ENCODE results near the gene ASF1A.
"Not testable (repeated sequence)": the region's sequence is repeated elsewhere in the genome, so short reads cannot be mapped to it uniquely, and the experiment has no call there.

ASF1A gene

DNA sequence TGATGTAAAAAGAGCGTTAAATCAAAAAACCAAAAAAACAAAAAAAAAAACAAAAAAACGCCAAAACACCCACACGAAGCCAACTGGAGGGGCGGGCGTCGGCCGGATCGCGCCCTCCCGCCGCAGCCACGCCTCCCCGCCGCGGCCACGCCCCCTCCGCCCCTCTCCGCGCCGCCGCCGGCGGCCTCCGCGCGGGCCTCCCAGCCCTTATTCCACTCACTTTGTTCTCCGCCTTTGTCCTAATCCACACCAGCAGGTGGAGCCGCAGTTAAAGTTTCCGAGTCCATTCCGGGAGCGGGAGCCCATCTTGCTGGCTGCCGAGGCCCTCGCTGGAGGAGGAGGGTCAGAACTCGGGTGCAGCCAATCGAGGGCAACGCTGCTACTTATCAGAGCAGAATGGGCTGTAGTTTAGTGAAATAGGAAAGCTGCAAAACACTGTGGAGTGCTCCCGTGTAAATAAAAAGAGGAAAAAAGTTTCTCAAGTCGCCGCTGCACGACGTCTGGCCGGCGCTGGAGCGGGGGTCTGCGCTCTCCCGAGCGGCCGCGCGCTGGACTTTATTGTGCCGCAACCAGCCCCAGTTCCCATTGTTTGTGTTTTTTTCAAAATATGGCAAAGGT, at the start of gene ASF1A:
Gene ASF1A (plus strand): TSS at position 346 of the 618 bp plus-strand sequence. CDS start 262 bp downstream, at position 608.
- peak; percentile 95 for DNase-seq

DNA sequence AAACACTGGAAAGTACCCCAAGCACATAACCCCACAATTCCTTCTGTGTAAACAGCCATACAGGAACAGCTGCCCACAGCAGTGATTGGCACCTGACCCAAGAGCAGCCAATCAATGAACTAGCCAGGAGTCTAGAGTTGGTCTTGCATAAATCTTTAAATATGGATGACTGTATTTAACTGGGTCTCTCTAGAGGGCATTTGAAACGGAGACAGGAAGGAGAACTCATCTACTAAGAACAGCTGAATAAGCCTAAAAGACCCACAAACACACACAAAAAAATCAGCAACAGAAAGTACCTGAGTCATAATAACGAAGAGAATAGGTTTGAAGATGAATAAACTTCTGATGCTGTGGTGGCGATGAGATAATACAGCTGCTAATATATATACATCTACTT, 49.0 kb upstream of the ASF1A start:
- no peak for DNase-seq

DNA sequence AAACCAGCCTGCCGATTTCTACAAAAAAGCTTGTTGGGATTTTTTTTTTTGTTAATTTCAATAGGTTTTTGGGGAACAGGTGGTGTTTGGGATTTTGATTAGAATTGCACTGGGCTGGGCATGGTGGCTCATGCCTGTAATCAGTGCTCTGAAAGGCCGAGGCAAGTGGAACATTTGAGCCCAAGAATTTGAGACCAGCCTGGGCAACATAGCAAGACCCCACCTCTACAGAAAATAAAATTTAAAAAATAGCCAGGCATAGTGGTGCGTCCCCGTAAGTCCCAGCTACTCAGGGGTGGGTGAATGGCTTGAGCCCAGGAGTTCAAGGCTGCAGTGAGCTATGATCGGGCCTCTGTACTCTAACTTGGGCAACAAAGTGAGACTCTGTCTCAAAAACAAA, 40.5 kb upstream of the ASF1A start:
- no peak for DNase-seq

DNA sequence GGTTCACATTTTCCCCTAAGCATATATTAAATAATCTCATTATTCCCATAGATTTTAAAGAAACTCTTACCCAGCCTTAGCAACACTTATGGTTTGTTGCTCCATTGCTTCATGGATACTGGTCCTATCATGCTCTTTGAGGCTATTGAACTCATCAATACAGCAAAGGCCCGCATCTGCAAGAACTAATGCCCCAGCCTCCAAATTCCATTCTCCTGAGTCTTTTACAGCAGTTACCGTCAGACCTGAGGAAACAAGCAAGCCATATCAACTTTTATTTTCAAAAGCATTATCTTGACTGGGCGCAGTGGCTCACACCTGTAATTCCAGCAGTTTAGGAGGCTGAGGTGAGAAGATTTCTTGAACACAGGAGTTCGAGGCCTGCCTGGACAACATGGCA, 37.7 kb upstream of the ASF1A start:
- DNase-seq = no peak

DNA sequence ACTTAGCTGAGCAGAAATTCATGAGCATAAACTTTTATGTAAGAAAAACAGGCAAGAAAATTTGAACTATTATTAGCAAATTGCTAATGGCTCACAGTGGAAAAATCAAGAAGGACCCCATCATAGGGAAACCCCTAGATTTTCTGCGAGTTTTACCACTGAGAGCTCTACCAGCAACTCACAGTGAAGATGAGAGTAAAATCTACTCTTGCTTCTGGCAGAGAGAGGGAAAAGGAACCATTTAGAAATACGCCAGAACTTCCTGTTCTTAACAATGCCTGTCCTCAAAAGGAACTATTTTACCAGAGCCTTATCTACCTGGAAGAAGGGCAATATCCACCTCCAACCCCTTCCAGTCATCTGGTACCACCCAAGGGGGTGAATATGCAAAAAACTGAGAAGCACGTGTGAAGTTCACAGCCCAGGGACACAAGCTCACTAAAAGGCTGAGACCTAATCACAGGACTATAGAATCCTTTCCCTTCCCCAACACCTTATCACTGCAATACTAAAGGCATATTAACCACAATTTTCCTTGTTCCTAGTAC, 34.4 kb upstream of the ASF1A start:
- no peak for DNase-seq

DNA sequence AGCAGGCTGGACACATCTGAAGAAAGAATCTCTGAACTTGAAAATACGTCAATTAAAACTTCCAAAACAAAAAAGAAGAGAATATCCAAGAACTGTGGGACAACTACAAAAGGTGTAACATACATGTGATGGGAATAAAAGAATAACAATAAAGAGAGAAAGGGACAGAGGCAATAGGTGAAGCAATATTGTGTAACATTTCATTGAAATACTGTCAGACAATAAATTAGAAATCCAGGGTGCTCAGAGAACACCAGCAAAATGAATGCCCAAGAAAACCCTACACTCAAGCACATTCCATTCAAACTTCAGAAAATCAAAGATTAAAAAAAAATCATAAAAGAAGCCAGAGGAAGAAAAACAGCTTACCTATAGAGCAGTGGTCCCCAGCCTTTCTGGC, 33.6 kb upstream of the ASF1A start:
- DNase-seq = no peak

DNA sequence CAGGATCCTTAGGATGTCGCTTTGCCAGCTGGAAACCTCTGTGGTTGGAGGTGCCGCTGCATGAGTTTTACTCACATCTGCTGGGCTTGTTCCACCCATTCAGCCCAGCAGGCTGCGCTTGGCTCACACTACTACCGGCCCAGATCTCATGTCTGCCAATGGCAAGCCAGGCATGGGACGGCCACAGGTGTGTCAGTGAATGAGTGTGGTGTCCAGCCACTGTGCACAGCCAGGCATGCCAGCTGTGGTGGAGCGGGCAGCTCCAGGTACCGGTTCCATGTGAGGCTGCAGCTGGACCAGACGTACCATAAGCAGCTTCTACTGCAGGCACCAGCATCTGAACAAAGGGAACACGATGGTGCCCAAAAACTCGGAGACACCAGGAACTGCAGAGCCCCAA, 33.1 kb upstream of the ASF1A start:
- DNase-seq = no peak

DNA sequence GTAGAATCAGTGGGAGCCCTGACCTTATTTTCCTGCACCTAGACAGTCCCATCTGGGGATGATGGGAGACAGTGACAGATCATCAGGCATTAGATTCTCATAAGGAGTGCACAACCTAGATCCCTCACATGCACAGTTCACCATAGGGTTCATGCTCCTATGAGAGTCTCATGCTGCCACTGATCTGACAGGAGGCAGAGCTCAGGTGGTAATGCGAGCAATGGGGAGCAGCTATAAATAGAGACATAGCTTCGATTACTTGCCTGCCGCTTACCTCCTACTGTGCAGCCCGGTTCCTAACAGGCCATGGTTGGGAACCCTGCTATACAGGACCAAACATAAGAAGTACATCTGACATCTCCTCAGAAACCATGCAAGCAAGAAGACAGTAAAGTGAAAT, 31.5 kb upstream of the ASF1A start:
- no peak for DNase-seq

DNA sequence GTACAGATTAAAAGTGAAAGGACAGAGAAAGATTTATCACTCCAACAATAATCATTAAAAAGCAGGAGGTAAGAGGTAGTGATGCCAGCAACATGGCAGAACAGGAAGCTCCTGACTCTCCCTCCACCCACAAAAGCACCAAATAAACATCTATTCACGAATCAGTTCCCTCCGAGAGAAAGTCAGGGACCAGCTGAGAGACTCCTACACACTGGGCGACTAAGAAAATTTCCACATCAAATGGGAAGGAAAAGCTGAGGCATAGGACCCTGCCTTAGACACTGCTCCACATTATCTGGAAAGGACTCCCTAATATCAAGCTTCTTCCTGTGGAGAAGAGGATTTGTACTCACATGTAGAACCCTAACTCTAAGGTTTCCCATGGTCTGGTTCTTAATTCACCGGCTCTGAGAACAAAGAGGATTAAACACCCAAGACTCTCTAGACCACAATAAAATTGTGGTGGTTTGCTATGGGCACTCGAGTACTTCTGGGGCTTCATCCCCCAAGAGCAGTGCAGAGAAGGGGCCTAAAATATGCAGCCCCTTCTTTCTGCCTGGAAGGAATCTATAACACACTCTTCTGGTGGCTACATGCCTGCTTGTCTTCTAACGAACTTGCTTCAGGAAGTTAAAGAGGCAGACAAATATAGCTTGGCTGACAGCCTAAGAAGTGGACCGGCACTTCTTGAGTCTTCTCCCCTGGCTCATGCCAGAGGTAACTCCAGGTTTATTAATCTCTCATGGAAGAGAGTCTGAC, 29.4 kb upstream of the ASF1A start:
- DNase-seq = no peak

DNA sequence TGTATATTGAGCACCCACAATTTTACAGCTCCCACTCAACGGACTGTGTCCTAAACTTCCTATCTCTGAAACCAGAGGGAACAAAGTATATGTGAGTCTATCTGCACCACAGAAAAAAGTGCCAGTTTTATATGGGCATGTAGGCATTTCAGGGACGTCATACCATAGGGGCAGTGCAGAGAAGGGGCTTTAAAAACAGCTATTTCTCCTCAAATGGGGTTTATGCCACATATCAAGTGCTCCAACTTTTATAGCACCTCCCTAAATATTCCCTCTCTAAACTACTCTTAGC, 28.9 kb upstream of the ASF1A start:
- no peak for DNase-seq

DNA sequence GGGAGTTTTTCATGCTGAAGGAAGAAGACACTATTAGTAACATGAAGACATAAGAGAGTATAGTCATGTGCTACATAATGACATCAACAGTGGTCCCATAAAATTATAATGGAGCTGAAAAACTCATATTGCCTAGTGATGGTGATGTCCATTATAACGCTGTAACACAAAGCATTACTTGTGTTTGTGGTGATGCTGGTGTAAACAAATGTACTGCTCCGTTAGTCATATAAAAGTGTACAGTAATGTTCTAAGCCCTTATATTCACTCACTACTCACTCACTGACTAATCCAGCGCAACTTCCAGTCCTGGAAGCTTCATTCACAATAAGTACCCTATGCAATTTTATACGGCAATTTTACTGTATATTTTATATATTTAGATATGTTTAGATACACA, 26.8 kb upstream of the ASF1A start:
- DNase-seq = no peak

DNA sequence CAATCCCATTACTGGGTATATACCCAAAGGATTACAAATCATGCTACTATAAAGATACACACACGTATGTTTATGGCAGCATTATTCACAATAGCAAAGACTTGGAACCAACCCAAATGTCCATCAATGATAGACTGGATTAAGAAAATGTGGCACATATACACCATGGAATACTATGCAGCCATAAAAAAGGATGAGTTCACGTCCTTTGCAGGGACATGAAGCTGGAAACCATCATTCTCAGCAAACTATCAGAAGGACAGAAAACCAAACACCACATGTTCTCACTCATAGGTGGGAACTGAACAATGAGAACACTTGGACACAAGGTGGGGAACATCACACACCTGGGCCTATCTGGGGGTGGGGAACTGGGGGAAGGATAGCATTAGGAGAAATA, 25.1 kb upstream of the ASF1A start:
- DNase-seq = not testable (repeated sequence)

DNA sequence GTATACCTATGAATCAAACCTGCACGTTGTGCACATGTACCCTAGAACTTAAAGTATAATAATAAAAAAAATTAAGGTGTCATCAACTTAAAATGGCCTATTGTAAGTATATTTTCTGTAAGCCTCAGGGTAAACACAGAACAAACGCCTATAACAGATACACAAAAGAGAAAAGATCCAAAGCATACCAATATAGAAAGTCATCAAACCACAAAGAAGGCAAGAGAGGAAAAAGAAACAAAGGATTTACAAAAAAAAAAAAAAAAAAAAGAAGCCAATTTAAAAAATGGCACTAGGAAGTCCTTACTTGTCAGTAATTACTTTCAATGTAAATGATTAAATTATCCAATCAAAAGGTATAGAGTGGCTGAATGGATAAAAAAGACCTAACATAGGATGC, 24.6 kb upstream of the ASF1A start:
- DNase-seq = no peak

DNA sequence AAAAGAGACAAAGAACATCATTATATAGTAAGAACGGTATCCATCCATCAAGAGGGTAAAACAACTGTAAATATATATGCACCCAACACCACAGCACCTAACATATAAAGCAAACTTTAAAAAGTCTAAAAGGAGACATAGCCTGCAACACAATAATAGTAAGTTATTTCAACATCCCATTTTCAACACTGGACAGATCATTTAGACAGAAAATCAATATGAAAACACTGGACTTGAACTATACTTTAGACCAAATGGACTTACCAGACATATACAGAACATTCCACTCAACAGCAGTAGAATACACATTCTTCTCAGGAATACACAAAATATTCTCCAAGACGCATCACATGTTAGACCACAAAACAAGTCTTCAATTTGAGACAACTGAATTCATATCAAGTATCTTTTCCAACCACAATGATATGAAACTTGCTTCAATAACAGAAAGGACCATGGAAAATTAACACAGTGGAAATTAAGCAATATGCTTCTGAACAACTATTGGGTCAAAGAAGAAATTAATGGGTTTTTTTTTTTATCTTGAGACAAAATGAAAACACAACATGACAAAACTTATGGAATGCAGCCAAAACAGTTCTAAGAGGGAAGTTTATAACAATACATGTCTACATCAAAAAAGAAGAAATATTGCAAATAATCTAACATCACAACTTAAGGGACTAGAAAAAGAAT, 23.9 kb upstream of the ASF1A start:
- DNase-seq = no peak

DNA sequence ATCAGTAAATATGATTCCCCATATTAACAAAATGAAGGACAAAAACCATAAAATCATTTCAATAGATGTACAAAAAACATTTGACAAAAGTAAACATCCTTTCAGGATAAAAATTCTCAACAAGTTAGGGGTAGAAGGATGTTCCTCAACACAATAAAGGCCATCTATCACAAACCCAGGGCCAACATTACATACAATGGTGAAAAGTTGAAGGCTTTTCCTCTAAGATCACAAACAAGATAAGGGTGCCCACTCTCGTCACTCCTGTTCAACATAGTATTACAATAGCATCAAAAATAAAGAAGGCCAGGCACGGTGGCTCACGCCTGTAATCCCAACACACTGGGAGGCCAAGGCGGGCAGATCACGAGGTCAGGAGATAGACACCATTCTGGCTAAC, 22.6 kb upstream of the ASF1A start:
- DNase-seq = no peak

DNA sequence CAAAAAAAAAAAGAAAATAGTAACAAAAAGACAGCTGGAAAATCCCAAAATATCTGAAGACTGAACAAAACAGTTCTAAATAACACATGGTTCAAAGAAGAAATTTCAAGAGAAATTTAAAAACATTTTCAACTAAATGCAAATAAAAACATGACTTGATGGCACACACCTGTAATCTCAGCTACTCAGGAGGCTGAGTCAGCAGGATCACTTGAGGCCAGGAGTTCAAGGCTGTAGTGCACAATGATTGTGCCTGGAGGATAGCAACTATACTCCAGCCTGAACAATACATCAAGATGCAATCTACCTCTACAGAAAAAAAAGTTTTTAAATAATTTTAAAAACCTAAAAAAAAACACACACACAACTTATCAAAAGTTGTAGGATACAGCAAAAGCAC, 21.6 kb upstream of the ASF1A start:
- DNase-seq = no peak

DNA sequence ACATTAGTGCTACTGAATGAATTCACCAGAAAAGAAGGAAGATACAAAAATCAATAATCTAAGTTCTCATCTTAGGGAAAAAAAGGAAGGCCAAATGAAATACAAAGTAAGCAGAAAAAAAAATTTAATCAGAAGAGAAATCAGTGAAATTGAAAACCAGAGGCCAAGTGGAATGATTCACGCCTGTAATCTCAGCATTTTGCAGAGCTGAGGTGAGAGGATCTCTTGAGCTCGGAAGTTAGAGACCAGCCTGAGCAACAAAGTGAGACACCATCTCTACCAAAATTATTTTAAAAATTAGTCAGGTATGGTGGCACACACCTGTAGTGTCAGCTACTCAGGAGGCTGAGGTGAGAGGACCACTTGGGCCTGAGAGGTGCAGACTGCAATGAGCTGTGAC, 21.2 kb upstream of the ASF1A start:
- no peak for DNase-seq

DNA sequence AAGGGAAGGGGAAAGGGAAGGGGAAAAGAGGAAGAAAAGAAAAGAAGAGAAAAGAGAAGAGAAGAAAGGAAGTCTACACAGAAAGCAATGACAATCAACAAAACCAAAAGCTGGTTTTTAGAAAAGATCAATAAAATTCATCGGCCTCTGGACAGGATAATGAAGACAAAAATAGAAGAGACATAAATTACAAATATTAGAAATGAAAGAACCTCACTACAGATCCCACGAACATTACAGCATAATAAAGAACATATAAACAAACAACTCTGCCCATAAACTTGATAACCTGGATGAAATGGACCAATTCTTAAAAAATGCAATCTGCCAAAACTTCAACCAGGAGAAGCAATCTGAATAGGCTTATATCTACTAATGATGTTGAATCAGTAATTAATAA, 20.7 kb upstream of the ASF1A start:
- no peak for DNase-seq

DNA sequence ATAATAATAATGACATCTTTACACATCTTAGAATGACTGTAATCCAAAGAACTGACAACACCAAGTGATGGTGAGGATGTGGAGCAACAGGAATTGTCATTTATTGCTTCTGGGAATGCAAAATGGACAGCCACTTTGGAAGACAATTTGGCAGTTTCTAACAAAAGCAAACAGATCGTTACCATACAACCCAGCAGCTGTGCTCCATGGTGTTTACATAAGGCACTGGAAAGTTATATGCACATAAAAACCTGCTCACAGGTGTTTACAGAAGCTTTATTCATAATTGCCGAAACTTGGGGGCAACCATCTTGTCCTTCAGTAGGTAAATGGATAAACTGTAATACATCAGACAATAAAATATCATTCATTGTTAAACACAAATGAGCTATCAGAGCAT, 18.3 kb upstream of the ASF1A start:
- peak; percentile 58 for DNase-seq

DNA sequence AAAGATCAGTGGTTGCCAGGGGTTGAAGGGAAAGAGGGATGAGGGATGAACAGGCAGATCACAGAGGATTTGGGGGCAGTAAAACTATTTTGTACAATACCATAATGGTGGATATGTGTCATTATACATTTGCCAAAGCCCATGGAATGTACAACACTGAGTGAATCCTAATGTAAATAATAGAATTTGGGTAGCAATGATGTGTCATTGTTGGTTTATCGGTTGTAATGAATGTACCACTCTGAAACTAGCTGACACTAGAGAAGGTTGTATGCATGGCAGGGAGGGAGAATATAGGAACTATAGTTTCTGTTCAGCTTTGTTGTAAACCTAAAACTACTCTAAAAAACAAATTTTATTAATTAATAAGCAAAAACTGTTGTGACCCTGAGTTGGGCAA, 17.8 kb upstream of the ASF1A start:
- DNase-seq = no peak

DNA sequence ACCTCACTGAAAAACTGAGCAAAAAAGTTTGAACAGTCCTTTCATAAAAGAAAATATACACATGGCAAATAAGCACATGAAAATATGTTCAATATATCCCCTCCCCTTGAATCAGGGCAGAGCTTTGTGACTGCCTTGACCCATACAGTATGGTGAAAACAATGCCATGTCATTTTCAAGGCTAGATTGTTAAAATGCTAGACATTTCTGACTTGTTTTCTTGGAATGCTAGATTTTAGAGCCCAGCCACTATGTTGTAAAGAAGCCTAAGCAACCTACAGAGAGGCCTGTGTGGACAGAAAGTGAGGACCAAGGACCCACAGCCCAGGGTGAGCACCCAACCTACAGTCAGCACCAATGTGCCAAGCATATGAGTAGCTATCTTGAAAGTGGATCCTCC, 17.1 kb upstream of the ASF1A start:
- DNase-seq = no peak

DNA sequence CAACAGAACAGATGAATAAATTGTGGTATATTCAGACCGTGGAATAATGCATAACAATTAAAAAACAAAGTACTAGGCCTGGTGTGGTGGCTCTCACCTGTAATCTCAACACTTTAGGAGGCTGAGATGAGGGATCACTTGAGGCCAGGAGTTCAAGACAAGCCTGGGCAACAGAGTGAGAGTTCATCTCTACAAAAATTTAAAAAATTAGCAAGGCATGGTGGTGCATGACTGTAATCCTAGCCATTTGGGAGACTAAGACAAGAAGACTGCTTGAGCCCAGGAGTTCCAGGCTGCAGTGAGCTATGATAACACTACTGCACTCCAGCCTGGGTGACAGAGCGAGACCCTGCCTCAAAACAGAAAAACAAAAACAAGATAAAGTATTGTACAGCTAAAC, 16.1 kb upstream of the ASF1A start:
- DNase-seq = no peak

DNA sequence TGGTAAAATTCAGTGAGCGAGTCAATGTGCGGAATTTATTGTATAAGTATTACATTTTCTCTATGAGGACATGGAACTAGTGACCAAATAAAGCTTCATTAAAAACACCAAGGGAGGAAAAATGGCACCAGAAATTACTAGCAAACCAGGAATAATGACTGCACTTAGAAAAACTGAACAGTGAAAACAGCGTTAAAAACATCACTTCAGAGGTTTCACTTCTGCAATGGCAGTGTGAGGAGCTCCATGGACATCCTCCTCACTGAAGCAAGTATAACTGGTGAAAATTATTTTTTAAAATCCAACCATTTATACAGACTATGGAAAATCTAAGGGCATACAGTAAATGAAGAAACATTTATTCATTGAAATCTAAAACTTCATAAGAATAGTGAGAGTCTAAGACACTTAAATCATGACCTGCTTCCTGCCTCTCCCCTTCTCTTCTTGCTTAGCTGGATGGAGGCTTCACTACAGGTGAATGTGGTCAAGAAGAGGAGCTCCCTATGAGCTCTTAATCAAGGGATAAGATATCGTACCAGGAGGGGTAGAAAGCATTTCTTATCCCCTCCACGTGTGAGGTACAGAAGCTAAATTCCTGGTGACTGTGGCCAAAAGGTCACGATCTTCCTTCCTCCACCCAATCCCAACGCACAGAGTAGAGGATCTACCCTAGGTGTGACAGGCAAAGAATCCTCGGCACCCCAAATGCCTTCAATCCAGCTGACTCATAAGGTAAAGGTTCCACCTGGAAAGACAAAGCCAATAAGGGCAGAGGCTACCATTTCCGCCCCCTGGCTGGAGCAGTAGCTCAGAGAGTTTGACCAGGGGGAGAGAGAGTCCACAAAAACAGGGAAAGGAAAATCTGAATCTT, 12.3 kb upstream of the ASF1A start:
- no peak for DNase-seq
